ENCODE measurements around the gene FKBP11.

Gene FKBP11

GRCh38 chr12:48925304-48926011, at the start of gene FKBP11:
TSS of gene FKBP11 (minus strand) at chr12:48925492. CDS start at chr12:48925428, 64 bp downstream.
- DNase-seq, result peak; percentile 71

GRCh38 chr12:48973941-48974673, 48.8 kb upstream of the FKBP11 start:
- peak; percentile 76 for DNase-seq

- no peak for DNase-seq
Observed at GRCh38 chr12:48973531-48973930, 48.2 kb upstream of the FKBP11 start.

- no peak for DNase-seq
Observed at GRCh38 chr12:48972952-48973483, 47.7 kb upstream of the FKBP11 start.

- DNase-seq, result peak; percentile 71
Observed at GRCh38 chr12:48972213-48972951, 47.1 kb upstream of the FKBP11 start.

- no peak for DNase-seq
Observed at GRCh38 chr12:48970702-48971334, 45.5 kb upstream of the FKBP11 start.

- no peak for DNase-seq
Observed at GRCh38 chr12:48969833-48970701, 44.8 kb upstream of the FKBP11 start.

GRCh38 chr12:48969160-48969771, 44.0 kb upstream of the FKBP11 start:
- DNase-seq, result no peak

GRCh38 chr12:48968467-48968866, 43.2 kb upstream of the FKBP11 start:
- no peak for DNase-seq

- DNase-seq, result no peak
Observed at GRCh38 chr12:48967991-48968390, 42.7 kb upstream of the FKBP11 start.

GRCh38 chr12:48966177-48966895, 41.0 kb upstream of the FKBP11 start:
- no peak for DNase-seq

- peak; percentile 34 for DNase-seq
Observed at GRCh38 chr12:48965298-48965838, 40.1 kb upstream of the FKBP11 start.

- no peak for DNase-seq
Observed at GRCh38 chr12:48961801-48962200, 36.5 kb upstream of the FKBP11 start.

GRCh38 chr12:48961331-48961730, 36.0 kb upstream of the FKBP11 start:
- DNase-seq, result no peak

GRCh38 chr12:48960834-48961233, 35.5 kb upstream of the FKBP11 start:
- no peak for DNase-seq

- DNase-seq, result no peak
Observed at GRCh38 chr12:48958049-48958388, 32.7 kb upstream of the FKBP11 start.

GRCh38 chr12:48957141-48958048, 32.1 kb upstream of the FKBP11 start, which contains the start of gene ARF3:
TSS of gene ARF3 (minus strand) at chr12:48957487. CDS start at chr12:48941095, 16,392 bp downstream.
- peak; percentile 94 for DNase-seq

- peak; percentile 96 for DNase-seq
Observed at GRCh38 chr12:48956279-48957140, 31.2 kb upstream of the FKBP11 start.

Measured in fibroblast of skin of right biceps (primary cell).